H1 (cell line): ENCODE results near the gene COL8A2. TPM values are rescaled to one million over a fixed set of nuclear protein-coding genes. Genes with fewer than 3 reads are reported as not detected.

ENCODE experiments used
- CHD1 ChIP-seq: IDR thresholded peaks from 2 replicates; pipeline ENCODE4 v1.6.1; 2012; ENCODE audit warnings: low read depth, low read length, improper control_type of control experiment
- HDAC2 ChIP-seq, 2 experiments: fragments of 300-600 bp in 1 of 2; sonication (generic) in 1 of 2; IDR thresholded peaks; 2 replicates each; pipeline ENCODE4 v1.6.1; 2011 to 2012; ENCODE audit warnings: low read depth in 2 of 2, low read length in 2 of 2, mild to moderate bottlenecking in 2 of 2, moderate library complexity in 2 of 2, borderline replicate concordance in 1 of 2, inconsistent platforms in 1 of 2
- SIRT6 ChIP-seq: IDR thresholded peaks from one replicate; pipeline ENCODE4 v1.7.1; 2012; ENCODE audit warnings: low read length, inconsistent platforms
- SIX5 ChIP-seq: IDR thresholded peaks from 2 replicates; pipeline ENCODE4 v1.6.1; 2011; ENCODE audit warnings: mild to moderate bottlenecking, low read depth, low read length
- SUZ12 ChIP-seq: fragments of 200-600 bp; sonication (generic); IDR thresholded peaks from 2 replicates; pipeline ENCODE4 v1.6.1; 2012; ENCODE audit warnings: mild to moderate bottlenecking, inconsistent platforms, low read length, moderate library complexity, mixed read lengths
- polyA plus RNA-seq, 7 experiments: library from polyadenylated mRNA; depleted of rRNA in 3 of 7; stranded (reverse) in 5 of 7; unstranded in 2 of 7; fragments of >200 nt in 5 of 7; fragments of 200-250 nt in 2 of 7; gene quantifications; 1 replicate in 5 of 7; 2 replicates in 1 of 7; 4 replicates in 1 of 7; pipeline versions ENCODE4 v1.2.1 to v1.2.3, GENCODE V29; 2011 to 2013; ENCODE audit warnings: missing spikeins in 2 of 7, mixed read lengths in 2 of 7
- total RNA-seq: library from RNA; stranded (reverse); fragmentation: NEBNext Ultra II Directional; extraction: Animal tissue kit (Norgen Biotek cat#: 25700); gene quantifications from 2 replicates; pipeline ENCODE4 v1.2.1, GENCODE V29; 2021
- TF ChIP-seq, protein P1 (sequence below): IDR thresholded peaks from 2 replicates; pipeline ENCODE4 v1.6.1; 2012; ENCODE audit warnings: inconsistent platforms

Gene COL8A2
- total and polyA plus RNA-seq, 2 of the 8 experiments (the other 6 are each of a cell fraction or from before 2014, with no cell fraction given): 2.1 to 2.8 TPM

DNA sequence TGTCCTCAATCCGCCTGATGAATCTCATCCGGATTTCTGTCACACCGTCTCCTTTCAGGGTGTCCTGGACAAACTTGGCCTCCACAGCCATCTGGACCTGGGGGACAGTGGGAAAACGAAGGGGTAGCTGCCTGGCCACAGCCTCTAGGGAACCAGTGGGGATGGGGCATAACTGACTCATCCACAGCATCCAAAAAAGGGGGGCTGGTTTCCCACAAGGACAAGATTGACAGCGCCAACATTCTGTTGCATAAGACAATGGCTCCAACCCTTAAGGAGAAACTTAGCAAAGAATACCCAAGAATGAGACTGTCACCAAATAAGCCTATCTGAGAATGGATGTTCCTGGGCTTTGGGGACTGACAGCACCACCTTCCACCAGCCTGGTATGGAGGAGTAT is 12.2 kb upstream of the COL8A2 start (continued):
- TF ChIP-seq CHD1 (no peak), SIX5 (no peak), SIRT6 (no peak), SUZ12 (no peak), HDAC2 (IDR thresholded peaks at IDR 0.05; ENCODE audit: borderline replicate concordance in 1 of 2, low read depth in 2 of 2, low read length in 2 of 2) (no peak)
- TF ChIP-seq, protein P1, sequence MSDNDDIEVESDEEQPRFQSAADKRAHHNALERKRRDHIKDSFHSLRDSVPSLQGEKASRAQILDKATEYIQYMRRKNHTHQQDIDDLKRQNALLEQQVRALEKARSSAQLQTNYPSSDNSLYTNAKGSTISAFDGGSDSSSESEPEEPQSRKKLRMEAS: no peak
